HG03520 (cell line): ENCODE results near the gene RRP8.

Experiments used
- ATAC-seq: cut with Tn5 transposase; IDR thresholded peaks from one replicate; pipeline ENCODE4 v1.9.1; 2021; ENCODE audit warnings: mild to moderate bottlenecking, moderate library complexity; ENCODE audit not compliant: unreplicated experiment

RRP8 gene

DNA sequence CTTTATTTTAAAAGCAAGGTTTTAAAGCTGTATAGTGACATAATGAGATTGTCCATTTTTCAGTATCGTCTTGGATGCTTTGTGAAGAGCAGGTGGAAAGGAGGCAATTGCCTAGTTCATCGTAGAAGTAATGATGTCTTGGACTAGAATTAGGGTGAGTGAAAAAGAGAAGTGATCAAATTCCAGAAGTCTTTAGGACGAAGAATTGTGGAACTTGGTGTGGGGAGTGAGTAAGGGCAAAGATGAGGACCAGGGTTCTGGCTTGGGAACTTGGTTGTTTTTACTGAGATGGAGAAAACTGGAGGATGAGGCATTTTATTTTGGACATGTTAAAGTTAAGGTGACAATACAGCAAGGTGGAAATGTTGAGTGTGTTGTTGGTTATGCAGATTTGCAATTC is 1.4 kb upstream of the RRP8 start:
- no peak for ATAC-seq

DNA sequence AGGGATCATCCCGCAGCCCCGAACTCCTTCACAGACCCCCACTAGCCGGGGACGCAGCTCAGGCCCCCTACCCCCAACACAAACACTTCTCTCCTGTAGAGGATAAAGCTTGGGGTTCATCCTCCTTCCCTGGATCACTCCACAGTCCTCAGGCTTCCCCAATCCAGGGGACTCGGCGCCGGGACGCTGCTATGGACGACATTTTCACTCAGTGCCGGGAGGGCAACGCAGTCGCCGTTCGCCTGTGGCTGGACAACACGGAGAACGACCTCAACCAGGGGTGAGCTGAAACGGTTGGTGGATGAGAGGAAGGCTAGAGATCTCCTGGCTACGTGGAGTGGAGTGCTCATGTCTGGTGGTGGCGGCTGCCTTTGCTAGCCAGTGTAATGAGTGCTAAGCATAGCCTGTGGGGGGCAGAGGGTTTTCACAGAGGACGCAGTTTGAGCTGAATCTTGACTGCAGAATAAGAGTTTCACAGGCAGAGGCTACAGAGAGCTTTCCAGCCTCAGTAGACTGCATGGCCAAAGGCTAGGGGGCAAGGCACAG is 738 bp upstream of the RRP8 start:
- ATAC-seq: peak; percentile 44

DNA sequence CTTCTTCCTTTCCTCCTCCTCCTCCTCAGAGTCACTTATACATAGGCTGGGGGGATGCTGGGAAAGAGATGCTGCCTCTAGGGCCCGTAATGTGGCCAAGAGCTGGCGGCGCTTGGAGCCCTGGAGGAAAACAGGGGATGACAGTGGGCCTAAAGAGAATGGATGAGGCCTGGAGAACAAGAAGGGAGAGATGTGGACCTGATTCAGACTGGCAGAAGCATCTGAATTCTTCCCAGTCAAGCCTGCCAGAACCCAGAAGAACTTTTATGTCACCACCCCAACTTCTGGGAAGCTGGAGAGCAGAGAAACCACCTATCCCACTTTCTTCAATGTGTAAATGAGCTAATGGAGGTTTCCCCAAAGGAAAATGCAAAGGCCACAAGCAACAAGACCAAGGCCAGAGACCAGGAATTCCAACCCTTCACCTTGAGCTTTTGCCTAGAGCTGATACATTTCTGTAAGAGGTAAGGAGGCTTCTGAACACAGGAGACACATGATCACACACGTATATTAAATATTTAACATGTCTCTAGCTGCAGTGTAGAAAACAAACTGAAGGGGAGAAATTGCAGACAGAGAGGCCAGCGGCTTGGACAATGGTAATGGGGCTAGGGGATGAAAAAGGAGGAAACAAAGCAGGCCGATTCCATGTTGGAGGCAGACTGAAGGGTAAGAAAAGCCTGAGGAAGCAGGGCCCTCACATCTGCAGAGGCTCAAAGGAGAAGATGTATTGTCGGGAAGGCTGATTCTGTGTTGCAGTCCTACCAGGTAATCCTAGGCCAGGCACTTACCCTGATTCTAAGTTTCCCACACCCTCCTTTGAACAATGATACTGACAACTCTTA is 1.1 kb downstream of the RRP8 start:
- no peak for ATAC-seq

DNA sequence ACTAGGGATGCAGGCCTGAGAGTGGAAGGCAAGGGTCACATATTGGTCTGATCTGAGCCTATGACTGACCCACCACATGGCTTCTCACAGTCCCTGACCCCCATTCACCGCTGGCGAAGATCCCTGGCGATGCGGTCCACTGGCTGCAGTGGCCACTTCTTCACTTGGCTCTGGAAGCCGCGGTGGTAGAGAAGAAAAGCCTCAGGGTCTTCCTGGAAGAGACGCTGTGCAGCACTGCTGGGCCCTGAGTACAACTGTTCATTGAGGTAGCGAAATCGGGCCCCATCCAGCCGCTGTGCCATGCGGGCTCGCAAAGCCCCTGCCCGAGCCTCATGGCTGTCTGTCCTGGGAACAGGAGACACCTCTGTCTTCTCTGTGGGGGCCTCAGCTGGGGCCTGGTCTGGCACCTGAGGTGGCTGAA is 2.4 kb downstream of the RRP8 start:
- no peak for ATAC-seq

DNA sequence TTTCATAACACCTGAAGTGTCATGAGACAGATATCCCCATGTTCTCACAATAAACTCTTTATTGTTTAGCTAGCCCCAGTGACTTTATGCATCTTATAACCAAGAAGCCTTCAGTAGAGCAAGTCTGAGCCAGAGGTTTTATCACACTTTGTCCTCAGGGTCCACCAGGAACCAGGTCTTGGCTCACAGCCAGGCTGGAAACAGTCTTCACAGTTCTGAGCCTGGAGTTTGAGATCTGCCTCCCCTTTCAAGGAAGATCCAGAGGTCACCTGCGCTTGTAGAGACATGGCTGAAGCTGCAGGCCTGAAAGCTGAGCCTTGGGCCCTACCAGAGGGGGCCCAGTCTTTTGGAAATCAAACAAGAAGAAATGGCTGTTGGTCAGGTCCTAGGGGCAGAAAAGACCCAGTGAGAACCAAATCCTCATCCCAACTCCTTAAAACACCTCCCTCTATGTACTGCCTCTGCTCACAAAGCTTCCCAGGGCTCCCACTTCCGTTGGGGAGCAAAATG is 3.5 kb downstream of the RRP8 start:
- no peak for ATAC-seq

DNA sequence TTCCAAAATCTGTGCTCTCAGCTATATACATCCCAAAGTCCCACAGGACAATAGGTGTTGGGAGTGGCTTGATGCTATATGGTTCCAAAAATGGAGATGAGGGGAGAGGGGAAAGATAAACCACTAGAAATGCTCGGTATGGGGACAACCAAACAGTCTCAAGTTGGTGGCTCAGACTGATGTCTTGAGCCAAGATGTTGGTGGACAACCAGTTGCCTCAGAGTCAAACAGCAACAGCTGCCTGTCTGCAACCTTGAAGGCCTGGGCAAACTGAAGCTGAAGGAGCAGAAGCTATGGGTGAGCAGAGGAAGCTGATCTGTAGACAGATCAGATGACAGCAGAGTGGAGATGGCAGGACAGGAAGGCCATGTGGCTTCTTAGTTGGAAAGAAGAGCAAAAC is 4.0 kb downstream of the RRP8 start:
- no peak for ATAC-seq

DNA sequence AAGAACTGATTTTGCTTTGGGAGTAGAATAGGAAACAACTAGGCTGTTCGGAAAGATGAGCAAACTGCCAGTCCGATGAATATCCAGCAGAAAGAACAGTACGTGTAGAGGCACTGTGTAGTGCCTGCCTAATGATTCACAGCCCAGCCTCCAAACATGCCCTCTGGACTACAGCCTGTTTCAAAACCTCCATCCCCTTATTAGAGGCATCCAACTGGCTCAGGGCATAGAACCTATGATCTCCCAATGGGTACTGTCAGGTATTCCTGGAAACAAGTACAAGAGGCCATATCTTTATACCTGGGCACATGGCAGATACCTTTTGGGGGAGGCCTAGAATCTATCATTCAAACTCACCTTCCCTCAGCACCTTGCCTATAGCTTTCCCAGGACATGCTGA is 4.9 kb downstream of the RRP8 start:
- ATAC-seq: no peak

DNA sequence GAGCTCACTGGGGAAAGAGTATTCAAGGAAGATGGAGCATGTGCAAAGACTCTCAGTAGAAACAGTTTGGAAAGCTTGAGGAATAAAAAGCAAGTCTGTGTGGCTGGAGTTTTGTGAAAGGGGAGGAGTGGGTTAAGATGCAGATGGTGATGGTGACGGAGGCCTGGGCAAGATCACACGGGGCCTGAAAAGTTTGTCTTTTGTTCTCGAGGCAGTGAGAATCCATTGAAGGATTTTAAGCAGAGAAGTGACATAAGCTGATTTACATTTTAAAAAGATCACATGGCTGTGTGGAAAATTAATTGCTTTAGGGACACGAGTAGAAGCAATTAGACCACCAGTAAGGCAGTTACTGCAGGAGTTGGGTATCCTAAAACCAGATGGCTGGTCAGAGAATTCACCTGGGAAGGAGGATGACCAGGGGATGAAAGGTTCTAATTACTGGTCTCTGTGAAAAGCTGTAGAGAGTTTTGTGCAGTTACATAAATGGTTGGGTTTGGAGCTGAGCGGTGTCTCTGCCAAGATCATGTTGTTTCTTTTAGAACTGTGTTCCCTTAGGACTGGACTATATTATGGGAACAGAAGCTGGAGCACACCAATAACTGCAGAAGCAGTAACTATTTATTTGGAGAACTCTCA is 7.1 kb downstream of the RRP8 start:
- no peak for ATAC-seq

DNA sequence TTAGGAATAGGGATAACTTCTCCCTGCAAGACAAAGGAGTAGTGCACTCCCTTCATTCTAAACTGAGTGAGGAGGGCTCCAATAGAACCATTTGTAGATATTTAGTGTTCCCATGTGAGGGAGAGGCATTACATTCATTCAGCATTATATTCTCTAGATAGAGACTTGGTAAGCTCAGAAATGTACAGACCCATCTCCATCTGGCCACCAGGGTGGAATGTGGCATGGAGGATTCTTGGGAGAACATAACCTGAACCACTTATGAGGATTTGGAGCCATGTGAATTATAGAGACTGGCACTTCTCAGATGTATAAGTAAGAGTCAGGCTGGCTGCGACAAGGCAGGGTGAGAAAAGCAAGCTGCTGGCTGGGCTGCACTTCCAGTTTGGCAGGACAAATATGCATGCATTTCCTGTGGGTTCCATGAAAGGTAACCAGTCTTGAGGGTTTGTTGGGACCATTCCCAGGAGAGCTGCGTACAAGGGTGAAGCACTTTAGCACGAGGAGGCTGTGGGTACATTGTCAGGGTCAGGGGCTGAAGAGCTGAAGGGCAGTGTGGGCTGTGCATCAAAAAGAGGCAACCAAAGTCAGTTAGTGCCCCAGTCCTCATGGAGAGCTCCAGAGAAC is 9.2 kb downstream of the RRP8 start:
- no peak for ATAC-seq

DNA sequence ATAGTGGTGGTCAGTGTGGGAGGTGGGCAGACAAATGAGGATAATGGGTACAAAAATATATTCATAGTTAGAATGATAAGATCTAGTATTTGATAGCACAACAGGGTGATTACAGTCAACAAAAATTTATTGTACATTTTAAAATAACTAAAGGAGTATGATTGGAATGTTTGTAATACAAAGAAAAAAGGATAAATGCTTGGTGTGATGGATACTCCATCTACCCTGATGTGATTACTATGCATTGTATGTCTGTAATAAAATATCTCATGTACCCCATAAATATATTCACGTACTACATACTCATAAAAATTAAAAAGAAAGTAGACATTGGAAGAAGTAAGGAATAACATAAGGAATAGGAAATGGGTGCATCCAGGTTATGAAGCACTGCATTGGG is 15.4 kb downstream of the RRP8 start:
- ATAC-seq: no peak

DNA sequence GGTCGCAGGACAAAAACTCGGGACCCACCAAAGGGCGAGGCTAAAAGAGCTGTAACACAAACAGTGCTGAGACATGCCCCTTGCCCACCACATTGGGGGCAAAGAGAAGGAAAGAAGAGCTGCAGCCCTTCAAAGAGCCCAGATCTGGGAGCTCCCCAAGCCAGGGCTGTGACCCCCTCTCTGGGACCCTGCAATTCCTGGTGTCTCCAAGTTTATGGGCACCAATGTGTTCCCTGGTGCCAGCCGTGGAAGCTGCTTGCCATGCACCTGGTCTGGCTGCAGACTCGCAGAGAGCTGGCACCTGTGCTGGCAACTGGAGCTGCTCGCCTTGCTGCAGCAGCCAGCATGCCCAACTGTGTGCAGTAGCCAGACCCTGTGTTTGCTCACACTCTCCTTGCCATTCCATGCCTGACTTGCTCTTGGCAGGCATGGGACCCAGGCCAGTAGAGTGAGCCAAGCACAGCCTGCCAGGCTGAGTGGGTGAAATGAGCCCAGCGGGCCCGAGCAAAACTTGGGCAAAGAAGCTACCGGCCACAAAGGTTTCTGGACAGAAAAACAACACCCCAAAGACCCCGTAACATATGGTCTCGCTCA is 16.0 kb downstream of the RRP8 start:
- ATAC-seq: no peak

DNA sequence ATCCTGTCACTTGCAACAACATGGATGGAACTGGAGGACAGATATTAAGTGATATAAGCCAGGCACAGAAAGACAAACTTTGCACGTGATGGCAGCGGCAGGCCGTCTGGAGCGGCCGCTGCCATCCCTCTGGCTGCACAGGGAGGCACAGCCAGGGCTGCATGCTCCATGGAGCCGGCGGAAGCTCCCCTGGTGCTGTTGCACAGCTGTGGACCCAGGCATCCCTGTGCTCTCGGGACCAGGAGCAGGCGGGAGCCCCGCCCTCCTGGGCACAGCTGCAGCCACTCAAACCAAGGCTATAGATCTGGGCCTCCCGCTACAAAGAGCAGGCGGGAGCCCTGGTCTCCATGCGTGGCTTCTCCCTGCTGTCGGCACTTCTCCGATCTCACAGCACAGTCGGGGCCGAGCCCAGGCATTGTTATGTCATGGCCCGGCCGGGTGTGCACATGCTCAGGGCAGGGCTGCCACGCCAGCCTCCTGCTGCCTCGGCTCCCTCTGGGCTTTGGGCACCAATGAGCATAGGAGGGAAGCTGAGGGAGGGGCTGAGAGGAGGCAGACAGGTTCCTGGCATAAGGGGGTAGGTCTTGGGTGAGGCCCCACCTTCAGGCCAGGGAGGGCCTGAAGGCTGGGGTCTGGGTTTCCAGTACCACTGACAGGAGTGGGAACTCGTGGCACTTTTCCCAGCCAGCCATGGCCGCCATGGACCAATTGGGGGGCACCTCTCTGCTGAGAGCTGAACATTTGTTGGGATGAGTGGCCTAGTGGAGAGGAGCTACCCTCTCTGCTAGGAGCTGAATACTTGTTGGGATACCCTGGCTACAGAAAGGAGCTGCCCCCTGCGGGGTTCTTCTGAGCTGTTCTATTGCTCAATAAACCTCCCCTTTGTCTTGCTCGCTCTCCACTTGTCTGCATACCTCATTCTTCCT is 16.7 kb downstream of the RRP8 start:
- ATAC-seq: no peak

DNA sequence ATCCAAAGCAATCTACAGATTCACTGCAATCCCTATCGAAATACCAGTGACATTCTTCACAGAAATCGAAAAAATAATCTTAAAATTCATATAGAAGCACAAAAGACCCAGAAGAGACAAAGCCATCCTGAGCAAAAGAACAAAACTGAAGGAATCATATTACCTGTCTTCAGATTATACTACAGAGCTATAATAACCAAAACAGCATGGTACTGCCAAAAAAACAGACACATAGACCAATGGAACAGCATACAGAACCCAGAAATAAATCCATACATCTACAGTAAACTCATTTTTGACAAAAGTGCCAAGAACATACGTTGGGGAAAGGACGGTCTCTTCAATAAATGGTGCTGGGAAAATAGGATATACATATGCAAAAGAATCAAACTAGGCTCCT is 18.9 kb downstream of the RRP8 start:
- no peak for ATAC-seq

DNA sequence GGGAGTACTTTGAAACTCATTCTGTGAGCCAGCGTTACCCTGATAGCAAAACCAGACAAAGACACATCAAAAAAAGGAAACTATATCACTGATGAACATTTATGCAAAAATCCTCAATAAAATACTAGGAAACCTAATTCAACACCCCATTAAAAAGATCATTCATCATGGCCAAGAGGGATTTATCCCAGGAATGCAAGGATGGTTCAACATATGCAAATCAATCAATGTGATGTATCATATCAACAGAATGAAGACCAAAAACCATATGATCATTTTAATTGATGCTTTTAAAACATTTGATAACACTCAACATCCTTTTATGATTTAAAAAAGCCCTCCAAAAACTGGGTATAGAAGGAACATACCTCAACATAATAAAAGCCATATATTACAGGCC is 19.8 kb downstream of the RRP8 start:
- no peak for ATAC-seq

DNA sequence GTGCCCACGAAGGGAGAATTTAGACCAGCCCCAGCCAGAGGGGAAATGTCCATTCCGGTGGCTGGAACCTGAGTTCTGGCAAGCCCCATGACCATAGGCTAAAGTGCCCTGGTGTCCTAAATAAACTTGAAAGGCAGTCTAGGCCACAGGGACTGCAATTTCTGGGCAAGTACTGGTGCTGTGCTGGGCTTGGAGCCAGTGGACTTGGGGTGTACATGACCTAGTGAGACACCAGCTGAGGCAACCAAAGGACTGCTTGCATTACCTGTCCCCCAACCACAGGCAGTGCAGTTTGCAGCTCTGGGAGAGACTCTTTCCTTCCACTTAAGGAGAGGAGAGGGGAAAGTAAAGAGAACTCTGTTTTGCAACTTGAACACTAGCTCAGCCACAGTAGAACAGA is 23.7 kb downstream of the RRP8 start:
- ATAC-seq: no peak

DNA sequence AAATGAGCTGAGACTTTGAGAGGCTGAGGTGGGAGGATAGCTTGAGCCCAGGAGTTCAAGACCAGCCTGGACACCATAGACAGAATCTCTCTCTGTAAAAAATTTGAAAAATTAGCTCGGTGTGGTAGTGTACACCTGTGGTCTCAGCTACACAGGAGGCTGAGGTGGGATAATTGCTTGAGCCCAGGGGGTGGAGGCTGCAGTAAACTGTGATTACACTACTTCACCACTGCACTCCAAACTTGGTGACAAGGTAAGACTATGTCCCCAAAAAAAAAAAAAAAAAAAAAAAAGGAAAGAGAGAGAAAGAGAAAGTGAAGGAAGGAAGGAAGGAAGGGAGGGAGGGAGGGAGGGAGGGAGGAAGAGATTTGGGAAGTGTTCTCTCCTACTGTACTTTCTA is 25.3 kb downstream of the RRP8 start:
- no peak for ATAC-seq

DNA sequence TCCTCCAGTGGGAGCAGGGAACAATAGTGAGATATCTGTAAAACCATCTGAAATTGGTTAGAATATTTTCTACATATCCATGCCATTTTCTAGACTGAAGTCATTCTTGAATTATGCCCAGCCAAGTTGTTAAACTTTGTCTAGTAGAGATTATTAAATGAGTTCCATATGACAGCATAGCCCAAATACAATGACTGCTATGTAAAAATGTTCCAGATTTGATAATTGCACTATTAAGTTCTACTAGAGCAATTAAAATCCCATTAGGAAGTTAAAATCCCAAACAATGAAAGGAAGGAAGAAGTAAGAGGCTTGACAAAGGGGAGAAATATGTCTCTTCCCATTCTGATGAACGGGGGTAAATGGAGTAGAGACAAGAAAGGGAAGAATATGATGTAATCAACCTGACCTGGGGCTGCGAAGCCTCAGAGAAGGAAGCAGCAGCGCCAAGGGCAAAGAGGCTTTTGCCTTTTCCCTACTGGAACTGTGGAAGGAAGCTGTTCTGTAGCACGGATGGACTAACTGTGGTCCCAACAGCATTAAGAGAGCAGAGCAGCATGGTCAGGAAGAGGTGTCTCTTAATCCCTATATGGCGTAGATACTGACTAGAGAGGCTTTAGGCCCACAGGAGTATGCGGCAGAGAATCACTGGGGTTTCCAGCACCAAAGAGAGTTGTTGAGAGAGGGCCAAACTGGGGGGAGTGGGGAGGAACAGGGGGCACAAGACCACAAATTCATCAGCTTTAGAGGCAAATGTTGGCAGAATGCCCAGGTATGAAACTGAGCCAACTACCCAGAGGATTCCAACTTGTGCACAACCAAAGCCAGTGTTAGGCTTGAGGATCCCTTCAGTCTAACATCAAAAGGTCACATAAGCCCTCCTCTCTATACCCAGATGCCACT is 26.7 kb downstream of the RRP8 start:
- no peak for ATAC-seq

DNA sequence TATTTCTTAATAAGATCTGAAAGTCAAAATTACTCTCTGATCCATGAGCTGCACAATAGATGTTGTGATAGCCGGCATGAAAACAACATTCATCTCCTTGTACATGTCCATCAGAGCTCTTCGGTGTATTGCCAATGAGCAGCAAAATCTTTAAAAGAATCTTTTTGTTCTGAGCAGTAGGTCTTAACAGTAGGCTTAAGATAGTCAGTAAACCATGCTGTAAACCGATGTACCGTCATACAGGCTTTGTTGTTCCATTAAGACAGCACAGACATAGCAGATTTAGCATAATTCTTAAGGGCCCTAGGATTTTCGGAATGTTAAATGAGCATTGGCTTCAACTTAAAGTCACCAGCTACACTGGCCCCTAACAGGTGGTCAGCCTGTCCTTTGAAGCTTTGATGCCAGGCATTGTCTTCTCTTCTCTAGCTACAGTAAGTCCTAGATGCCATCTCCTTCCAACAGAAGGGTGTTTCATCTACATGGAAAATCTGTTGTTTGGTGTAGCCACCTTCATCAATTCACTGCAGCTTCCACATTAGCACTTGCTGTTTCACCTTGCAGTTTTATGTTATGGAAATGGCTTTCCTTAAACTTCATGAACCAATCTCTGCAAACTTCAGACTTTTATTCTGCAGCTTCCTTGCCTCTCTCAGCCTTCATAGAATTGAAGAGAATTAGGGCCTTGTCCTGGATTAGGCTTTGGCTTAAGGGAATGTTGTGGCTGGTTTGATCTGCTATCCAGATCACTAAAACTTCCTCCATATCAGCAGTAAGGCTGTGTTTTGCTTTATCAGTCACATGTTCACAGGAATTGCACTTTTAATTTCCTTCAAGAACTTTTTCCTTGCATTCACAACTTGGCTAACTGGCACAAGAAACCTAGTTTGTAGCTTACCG is 28.4 kb downstream of the RRP8 start:
- no peak for ATAC-seq
